ENCODE results near the gene DENND4C. TPM values are rescaled to one million over a fixed set of nuclear protein-coding genes. Genes with fewer than 3 reads are reported as not detected.
A peak's percentile ranks its signal among the peaks of the same experiment; 100 is the strongest.

The DENND4C gene
- total RNA-seq, 1 donor from 2014 or later: 35.6 TPM

DNA sequence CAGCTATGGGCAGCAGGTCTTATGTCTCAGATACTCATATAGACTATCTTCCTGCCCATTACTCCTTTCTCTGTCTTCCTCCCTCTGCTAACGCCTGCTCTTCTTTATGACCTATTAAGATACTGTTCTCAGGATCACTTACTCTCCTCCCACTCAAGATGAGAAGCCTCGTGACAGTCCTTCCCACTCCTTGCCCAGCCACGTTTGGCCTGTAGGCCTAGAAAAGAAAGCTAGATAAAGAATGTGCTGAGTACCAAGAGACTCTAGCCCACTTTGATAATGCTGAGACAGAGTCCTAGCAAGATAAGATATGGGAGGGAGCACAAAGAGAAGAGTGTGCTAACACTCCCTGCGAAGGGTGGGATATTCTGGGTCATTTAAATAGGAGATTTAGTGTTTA is 6.8 kb upstream of the DENND4C start:
- TF ChIP-seq, protein P1, sequence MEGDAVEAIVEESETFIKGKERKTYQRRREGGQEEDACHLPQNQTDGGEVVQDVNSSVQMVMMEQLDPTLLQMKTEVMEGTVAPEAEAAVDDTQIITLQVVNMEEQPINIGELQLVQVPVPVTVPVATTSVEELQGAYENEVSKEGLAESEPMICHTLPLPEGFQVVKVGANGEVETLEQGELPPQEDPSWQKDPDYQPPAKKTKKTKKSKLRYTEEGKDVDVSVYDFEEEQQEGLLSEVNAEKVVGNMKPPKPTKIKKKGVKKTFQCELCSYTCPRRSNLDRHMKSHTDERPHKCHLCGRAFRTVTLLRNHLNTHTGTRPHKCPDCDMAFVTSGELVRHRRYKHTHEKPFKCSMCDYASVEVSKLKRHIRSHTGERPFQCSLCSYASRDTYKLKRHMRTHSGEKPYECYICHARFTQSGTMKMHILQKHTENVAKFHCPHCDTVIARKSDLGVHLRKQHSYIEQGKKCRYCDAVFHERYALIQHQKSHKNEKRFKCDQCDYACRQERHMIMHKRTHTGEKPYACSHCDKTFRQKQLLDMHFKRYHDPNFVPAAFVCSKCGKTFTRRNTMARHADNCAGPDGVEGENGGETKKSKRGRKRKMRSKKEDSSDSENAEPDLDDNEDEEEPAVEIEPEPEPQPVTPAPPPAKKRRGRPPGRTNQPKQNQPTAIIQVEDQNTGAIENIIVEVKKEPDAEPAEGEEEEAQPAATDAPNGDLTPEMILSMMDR (IDR thresholded peaks at IDR 0.05; ENCODE audit: unreplicated experiment): no peak
- no peaks in the 10 kb centered on the region for H3K36me3 Mint-ChIP-seq (ENCODE audit: low read depth, unreplicated experiment)
- H3K4me3 Mint-ChIP-seq (ENCODE audit: unreplicated experiment): no peak overlapping the region
- no peaks in the 10 kb centered on the region for H3K9me3 Mint-ChIP-seq (ENCODE audit: unreplicated experiment)
- H3K4me1 Mint-ChIP-seq (ENCODE audit: unreplicated experiment): no peaks in the 10 kb centered on the region
- H3K27ac Mint-ChIP-seq (ENCODE audit: unreplicated experiment): no peak overlapping the region
- DNase-seq (ENCODE audit: low spot score): no peak
- H3K27me3 Mint-ChIP-seq (ENCODE audit: unreplicated experiment): peaks cover 1% of the 10 kb centered on the region

DNA sequence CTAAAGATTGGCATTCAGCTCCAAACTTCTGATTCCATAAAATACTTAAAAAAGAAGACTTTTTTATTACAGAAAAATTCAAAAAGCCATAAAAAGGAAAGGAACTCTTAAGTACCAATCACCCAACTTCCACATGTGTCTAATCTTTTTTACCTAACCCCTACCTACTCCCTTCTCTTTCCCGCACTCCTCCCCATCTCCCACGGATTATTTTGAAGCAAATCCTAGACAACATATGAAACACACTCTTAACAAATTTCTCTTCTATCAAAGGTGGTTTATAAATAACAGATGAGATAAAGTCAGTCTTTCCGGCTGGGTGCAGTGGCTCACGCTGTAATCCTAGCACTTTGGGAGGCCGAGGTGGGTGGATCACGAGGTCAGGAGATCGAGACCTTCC is 5.9 kb upstream of the DENND4C start:
- Mint-ChIP-seq H3K4me3 (ENCODE audit: unreplicated experiment) (no peak overlapping the region), H3K27me3 (ENCODE audit: unreplicated experiment) (peaks cover 1% of the 10 kb centered on the region), H3K27ac (ENCODE audit: unreplicated experiment) (no peak overlapping the region), H3K9me3 (ENCODE audit: unreplicated experiment) (no peaks in the 10 kb centered on the region), H3K4me1 (ENCODE audit: unreplicated experiment) (peaks cover 2% of the 10 kb centered on the region), H3K36me3 (ENCODE audit: low read depth, unreplicated experiment) (no peaks in the 10 kb centered on the region)
- TF ChIP-seq, protein P1 (IDR thresholded peaks at IDR 0.05; ENCODE audit: unreplicated experiment): no peak
- no peak for DNase-seq (ENCODE audit: low spot score)

DNA sequence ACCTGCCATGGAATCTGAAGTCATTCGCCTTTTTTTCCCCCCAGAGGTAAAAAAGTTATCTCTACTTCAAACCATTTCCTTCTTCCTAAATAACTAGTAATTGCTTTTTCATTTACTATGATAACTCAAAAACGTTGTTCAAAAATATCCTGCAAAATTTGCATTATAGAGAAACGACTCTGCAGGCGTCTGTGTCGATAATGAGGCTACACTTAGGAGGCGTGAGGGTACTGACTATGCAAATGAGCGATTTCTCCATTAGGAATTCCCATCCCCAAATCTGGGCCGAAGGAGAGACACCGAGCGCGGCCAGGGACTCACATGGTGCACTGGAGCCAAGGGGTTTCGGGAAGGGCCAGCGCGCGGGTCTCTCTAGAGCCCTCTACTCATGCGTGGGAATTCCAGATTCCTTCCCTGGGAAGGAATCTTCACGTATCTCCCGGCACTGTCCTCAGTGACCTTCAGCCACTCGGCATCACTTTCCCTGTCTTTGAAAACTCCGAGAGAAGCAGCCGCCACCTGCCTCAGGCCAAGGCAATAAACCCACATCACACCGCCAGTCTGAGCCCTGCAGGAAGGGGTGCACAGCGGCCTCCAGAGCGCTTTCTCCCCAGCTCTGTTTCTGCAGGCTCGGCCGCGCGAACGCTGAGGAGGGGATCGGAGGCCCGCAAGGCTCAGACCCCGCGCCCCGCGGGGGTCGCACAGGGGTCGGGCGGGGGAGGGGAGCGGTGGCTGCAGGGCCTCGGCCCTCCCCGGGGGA is 718 bp upstream of the DENND4C start:
- Mint-ChIP-seq H3K4me1 (ENCODE audit: unreplicated experiment) (peaks cover 6% of the 10 kb centered on the region), H3K9me3 (ENCODE audit: unreplicated experiment) (no peaks in the 10 kb centered on the region), H3K27ac (ENCODE audit: unreplicated experiment) (peak overlapping the region; percentile 89), H3K27me3 (ENCODE audit: unreplicated experiment) (peaks cover 4% of the 10 kb centered on the region), H3K36me3 (ENCODE audit: low read depth, unreplicated experiment) (no peaks in the 10 kb centered on the region), H3K4me3 (ENCODE audit: unreplicated experiment) (peak overlapping the region; percentile 92)
- peak; percentile 61 for DNase-seq (ENCODE audit: low spot score)
- TF ChIP-seq, protein P1 (IDR thresholded peaks at IDR 0.05; ENCODE audit: unreplicated experiment): no peak

- DNase-seq (ENCODE audit: low spot score): no peak
- H3K9me3 Mint-ChIP-seq (ENCODE audit: unreplicated experiment): no peaks in the 10 kb centered on the region
- no peak overlapping the region for H3K4me3 Mint-ChIP-seq (ENCODE audit: unreplicated experiment)
- peaks cover 8% of the 10 kb centered on the region for H3K4me1 Mint-ChIP-seq (ENCODE audit: unreplicated experiment)
- H3K27ac Mint-ChIP-seq (ENCODE audit: unreplicated experiment): no peak overlapping the region
- H3K27me3 Mint-ChIP-seq (ENCODE audit: unreplicated experiment): peaks cover 4% of the 10 kb centered on the region
- no peaks in the 10 kb centered on the region for H3K36me3 Mint-ChIP-seq (ENCODE audit: low read depth, unreplicated experiment)
- TF ChIP-seq, protein P1 (IDR thresholded peaks at IDR 0.05; ENCODE audit: unreplicated experiment): no peak
These were observed 822 bp downstream of the DENND4C start for GRCh38 chr9:19231126-19231903.
